Stimulated activated CD8-positive, alpha-beta memory T cell treated with anti-CD3 and anti-CD28 coated beads, Interleukin-12 subunit alpha, Interleukin-12 subunit beta, amount 100 ng/mL, for 24 hours (primary cell): ENCODE data around the gene PSMD12.
"Not testable (repeated sequence)": the region's sequence is repeated elsewhere in the genome, so short reads cannot be mapped to it uniquely, and the experiment has no call there.

Experiments
- DNase-seq: peaks from one replicate; pipeline ENCODE4 v3.0.0-alpha.2; 2020; ENCODE audit errors: extremely low read depth

The PSMD12 gene

DNA sequence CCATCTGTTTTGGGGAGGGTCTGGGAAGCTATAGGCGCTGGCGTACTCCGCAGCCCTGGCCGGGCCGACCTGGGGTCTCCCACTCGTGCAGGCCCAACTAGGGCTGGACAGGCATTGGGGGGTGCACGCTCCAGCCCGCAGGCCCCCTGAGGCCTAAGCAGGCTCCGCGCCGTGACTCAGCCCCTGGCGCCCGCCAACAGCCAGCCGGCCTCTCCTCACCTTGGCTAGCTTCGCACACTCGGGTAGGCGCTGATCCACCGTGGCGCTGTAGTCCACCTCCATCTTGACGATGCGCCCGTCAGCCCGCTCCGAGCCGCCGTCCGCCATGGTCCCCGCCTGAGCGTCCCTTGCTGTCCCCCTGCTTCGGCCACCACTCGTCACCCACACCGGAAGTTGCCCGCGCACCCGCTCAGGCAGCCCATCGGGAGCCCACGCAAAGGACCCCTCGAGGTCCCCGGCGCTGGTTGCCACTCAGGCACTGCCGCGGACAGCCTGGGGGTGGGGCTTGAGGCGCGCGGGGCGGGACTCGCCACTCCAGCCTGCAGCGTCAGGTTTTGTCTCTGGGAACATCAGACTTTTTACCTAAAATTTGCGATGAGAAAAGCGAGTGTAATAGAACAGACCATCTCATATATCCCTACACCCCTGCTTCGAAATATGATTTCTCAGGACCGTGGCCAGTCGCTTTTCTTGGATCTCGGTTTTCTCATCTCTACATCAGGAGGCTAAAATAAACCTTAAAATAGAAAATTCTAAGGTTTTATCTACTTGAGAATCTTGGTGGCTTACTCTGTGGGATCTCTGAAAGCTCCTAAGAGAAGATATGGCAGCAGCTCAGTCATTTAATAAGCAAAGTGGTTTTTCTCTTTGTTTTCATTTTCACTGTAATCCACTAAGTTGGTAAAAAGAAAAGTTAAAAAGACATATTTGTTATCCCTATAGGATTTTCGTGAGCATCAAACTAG lies at the start of gene PSMD12:
TSS of gene PSMD12 (minus strand) at position 385 of the 965 bp plus-strand sequence. CDS start at position 327, 58 bp downstream.
- DNase-seq, result peak; percentile 87

DNA sequence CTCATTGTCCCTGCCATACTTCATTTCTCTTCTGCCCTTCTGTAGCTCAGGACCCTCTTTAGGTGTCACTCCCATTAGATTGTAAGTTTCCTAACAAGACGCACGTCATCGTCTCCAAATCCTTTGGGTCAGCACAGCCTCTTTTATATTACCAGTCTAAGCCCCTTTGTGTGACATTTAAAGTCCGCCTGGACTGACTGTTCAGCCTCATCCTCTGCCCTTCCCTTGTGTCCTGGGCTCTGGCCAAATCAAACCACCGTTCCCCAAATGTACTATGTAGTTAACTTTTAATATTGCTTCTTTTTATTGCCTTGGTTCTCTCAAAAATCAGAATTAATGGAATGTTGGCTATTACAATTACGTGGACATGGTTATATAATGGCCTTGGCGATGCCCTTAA lies 48.9 kb upstream of the PSMD12 start:
- DNase-seq, result no peak

DNA sequence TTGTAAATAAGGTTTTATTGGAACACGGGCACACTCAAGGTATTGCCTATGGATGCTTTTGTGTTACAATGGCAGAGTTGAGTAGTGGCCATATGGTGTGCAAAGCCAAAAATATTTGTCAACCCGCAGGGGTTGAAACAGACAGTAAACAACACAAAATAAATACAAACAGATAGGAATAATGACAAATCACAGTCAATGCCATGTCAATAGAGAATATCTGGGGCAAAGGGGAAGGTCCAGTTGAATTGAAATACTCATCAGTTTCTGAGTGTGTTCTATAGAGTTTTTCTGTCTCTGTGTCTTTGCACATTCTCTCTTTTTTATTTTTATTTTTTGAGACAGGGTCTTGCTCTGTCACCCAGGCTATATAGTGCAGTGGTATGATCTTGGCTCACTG lies 48.2 kb upstream of the PSMD12 start:
- DNase-seq, result no peak

DNA sequence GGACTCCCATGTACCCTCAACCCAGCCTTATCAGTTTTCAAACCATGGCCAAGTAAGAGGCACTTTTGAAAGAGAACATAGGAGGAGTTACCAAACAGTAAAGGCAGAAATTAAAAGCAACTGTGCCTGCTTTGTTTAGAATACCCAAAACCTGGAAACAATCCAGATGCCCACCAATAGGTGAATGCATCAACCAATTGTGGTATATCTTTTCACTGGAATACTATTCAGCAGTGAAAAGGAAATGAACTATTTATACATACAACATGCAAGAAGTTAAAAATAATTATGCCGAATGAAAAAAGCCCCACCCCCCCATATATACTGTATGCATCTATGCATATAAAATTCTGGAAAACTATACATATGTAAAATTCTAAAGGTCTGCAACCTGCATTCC lies 47.8 kb upstream of the PSMD12 start:
- no peak for DNase-seq

- no peak for DNase-seq
Observed at GRCh38 chr17:67413388-67413787, 47.0 kb upstream of the PSMD12 start.

DNA sequence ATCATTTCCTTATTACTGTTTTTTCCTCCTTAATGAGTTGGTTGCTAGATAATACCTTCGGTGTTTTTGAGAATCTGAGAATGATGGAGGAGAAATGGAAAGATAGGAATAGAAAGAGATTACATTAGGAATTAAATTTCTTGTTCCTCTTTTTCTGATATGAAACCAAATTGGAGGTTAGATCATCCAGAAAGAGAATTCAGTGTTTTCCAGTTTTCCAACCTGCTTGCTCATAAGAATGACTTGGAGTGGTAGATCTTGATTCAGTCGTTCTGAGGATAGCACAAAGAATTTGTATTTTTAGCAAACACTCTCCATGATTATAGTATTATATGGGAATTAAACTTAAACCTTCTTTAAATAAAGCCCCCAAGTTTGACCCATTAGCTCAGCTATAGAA lies 46.6 kb upstream of the PSMD12 start:
- DNase-seq, result no peak

DNA sequence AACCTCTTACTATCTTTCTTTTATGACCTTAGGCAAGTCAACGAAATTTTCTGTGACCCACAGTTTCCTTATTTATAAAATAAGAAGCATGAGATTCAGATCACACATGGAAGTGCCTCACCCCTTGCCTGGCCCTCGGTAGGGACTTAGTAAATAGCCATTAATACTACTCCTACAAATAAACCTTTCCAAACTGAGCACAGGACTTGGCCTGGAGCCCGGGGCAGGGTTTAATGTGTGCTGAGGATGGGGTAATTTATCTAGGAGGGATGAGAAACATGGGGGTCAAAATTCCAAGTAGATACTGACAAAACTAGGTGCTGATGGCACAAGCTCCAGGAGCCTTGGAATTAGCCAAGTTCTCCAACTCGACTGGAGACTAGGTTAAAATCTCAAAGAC lies 45.7 kb upstream of the PSMD12 start:
- no peak for DNase-seq

DNA sequence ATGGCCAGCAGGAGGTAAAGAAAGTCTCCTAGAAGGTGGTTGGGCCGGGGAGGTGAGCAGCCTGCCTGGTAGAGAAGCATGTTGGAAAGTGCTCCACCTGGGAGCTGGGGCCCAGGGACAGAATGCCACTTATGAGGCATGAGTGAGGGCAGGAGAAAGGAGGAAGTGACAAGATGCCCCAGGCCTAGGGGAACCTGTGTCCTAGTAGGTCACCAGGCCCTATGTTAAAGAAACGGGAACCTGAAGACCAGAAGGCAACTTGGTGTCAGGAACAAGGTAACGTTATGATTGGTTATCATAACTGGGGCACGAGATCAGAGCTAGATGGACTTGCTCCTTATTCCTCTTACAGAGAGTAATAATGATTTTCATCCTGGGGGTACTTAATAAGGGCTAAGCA lies 45.0 kb upstream of the PSMD12 start:
- DNase-seq, result no peak

DNA sequence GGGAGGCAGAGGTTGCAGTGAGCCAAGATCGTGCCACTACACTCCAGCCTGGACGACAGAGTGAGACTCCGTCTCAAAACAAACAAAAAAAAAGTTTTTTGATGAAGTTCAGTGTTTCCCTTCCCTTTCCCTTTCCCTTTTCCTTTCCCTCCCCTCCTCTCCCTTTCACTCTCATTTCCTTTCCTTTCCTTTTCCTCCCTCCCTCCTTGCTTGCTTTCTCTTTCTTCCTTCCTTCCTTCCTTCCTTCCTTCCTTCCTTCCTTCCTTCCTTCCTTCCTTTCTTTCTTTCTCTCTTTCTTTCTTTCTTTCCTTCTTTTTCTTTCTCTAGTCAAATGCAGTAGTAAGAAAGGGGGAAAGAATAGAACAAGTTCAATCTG lies 42.1 kb upstream of the PSMD12 start:
- not testable (repeated sequence) for DNase-seq

DNA sequence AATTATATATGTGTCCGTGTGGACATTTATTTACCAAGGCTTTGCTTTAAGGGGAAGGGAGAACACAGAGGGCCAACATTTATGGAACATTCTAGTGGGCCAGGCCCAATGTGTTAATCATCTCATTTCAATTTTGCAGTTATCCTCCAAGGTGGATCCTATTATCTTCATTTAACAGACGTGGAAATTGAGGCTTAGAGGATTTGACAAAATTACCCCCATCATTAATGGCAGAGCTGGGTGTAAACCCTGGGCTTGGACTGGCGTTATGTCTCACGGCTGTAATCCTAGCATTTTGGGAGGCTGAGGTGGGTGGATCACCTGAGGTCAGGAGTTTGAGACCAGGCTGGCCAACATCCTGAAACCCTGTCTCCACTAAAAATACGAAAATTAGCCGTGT lies 37.1 kb upstream of the PSMD12 start:
- no peak for DNase-seq

GRCh38 chr17:67403065-67403464 lies 36.7 kb upstream of the PSMD12 start:
- DNase-seq, result no peak

DNA sequence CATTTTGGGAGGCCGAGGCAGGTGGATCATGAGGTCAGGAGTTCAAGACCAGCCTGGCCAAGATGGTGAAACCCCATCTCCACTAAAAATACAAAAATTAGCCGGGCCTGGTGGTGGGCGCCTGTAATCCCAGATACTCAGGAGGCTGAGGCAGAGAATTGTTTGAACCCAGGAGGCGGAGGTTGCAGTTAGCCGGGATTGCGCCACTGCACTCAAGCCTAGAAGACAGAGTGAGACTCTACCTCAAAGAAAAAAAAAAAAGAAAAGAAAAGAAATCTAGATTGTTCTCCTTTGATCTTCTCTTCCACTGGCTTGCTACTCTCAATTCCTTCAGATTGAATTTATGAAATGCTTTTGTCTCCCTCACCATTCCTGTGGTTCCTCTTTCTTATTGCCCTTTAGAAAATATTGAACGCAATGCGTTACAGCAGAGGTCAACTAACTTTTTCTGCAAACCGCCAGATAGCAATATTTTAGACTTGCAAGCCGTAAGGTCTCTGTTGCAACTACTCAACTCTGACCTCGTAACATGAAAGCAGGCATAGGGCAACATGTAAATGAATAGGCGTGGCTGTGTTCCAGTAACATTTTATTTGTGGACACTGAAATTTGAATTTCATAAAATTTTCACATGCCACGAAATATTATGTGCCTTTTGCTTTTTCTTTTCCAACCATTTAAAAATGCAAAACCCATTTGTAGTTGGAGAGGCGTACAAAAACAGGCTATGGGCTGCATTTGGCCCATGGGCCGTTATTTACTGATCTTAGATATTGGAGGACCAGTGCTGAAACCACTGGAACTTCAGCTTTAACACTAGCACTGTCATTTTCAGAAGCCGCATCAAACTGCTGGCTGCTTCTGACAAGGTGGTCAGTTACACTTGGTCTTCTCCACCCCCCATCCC lies 35.5 kb upstream of the PSMD12 start:
- DNase-seq, result no peak

GRCh38 chr17:67401106-67401505 lies 34.7 kb upstream of the PSMD12 start:
- no peak for DNase-seq

DNA sequence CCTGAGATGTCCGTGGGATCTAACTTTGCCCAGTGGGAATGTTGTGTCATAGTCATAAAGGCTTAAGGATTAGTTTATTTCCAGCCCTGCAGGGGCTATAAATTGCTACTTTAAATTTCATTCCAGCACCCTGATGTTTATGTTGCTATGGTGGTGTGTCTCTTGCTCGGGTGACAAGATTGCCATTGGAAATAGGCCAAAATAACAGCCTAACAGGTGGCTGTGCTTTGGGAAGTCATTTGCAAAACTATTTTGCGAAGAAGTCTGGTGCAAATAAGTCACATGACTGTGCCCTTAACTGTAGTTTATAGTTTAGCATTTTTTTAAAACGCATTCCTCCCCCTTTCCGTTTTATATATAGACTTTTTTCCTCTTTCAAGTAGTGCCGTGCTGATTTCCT lies 33.8 kb upstream of the PSMD12 start:
- no peak for DNase-seq

DNA sequence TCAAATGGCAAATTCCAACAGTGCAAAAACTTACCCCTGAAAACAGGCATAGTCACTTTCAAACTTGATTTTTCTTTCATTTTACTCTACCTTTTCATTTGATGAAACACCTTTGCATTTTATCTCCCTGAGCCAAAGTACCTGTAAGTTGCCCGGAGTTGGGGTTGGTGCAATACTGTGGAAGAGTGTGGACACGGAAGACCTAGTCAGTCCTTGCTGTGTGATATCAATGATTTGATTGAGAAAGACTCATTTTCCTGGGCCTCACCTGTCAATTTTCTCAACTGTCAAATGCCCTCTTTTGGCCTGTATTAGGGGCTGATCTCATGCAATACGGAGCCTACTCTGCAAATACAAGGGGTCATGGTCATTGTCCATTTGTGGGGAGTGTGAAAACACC lies 33.3 kb upstream of the PSMD12 start:
- no peak for DNase-seq

DNA sequence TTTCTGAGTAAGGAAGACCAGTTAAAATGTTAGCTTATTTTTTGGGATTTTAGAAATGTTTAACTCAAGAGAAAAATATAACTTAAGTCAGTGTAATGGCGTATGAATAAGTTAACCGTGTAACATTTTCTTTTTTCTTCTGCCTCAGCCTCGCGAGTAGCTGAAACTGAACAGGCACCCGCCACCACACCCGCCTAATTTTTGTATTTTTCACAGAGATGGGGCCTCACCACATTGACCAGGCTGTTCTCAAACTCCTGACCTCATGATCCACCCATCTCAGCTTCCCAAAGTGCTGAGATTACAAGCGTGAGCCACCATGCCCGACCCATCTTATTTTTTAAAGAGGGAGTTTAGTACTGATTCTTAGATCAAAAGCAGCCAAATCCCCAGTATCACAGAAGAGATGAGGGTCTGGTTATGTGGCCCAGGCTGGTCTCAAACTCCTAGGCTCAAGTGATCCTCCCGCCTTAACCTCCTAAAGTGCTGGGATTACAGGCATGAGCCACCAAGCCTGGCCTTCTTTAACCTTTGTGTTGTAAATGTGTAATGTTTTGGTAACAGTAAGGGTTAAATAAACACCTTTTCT lies 27.5 kb upstream of the PSMD12 start:
- no peak for DNase-seq

GRCh38 chr17:67392111-67392510 lies 25.7 kb upstream of the PSMD12 start:
- DNase-seq, result no peak

DNA sequence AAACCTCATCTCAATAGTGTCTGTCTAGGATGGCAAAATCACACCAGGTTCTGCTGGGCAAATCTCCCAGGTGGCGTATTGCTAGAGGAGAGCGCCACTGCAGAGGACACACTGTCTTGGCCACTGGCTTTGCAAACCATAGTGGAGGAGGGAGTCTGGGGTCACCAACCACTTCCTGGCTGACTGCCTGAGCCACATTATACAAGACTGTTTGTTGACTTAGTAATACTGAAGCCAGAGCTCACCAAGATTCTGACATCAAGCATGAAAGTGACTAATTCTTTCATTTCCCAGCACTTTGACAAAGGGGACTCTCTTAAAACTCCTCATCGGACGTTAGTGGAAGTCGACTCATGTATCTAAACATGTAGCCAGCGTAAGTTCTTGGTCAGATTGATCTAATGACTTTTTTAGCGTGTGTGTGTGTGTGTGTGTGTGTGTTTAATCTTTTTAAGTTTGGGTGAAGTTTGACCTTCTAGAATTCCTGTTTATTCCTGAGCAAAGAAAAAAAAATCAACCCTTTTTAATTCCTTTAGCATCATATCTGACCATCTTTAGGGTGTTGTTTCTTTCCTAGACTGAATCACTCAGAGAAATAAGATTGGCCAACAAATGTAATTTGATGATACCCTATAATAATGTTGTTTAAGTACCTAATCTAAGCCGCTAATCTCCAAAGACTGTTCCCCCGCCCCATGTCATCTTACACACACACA lies 24.4 kb upstream of the PSMD12 start:
- DNase-seq, result no peak

DNA sequence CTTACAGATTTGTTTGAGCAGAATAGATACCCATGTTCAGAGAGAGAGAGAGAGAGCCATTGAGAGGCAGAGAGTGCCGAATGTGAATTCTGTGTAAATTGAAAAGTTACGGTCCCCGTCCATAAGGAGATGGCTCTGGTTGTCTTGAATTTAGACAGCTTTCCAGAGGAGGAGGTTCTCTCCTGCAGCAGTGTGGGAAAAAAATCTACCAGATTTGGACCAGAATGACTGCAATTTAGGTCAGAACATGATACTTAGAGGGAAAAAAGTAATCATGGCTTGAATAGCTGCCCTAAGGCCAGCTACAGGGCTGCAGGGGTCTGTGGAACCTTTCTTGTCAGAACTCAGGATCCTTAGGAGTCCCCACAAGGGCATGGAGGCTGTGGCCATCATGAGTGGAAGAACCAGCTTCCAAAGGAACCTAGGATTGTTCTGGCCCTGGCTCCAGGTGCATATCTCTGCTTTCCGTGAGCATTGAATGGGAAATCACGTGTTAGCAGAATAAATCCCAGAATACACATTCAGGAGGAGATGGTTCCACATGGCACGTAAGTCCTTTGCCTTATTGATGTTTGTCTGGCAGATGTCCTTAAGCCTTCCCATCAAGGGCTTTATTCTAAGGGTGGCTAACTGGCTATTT lies 23.7 kb upstream of the PSMD12 start:
- no peak for DNase-seq

- DNase-seq, result no peak
Observed at GRCh38 chr17:67388986-67389385, 22.6 kb upstream of the PSMD12 start.

DNA sequence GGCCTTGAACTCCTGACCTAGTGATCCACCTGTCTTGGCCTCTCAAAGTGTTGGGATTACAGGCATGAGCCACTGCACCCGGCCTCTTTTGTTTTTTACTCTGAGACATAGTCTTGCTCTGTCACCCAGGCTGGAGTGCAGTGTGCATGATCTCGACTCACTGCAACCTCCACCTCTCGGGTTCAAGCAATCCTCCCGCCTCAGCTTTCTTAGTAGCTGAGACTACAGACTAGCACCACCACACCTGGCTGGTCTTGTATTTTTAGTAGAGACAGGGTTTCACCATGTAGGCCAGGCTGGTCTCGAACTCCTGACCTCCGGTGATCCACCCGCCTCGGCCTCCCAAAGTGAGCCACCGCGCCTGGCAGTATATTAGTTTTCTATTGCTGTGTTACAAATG lies 22.2 kb upstream of the PSMD12 start:
- not testable (repeated sequence) for DNase-seq
